ENCODE data around the gene LRP1. TPM values are rescaled to one million over a fixed set of nuclear protein-coding genes. Genes with fewer than 3 reads are reported as not detected.

LRP1 gene
- total RNA-seq, 2 experiments from 2014 or later, result 1.1 to 4.4 TPM

- no peaks in the 10 kb centered on the region for H4K20me1 ChIP-seq (ENCODE audit: insufficient read depth, low read length)
- no peaks in the 10 kb centered on the region for H3K79me2 ChIP-seq (ENCODE audit: insufficient read depth, low read depth, low read length)
- TF ChIP-seq CTCF (conservative IDR thresholded peaks at IDR 0.05; ENCODE audit: low read length), result no peak
- no peak for TF ChIP-seq EZH2phosphoT487 (IDR thresholded peaks at IDR 0.05; ENCODE audit: borderline replicate concordance, low read depth, low read length)
- no peaks in the 10 kb centered on the region for H3K9me2 ChIP-seq (ENCODE audit: insufficient read depth, low read length)
- intact Hi-C loops (cut with micrococcal nuclease; ENCODE audit: unreplicated experiment), result no loop called here
- H3K4me3 ChIP-seq (ENCODE audit: low read depth, low read length, poor library complexity, severe bottlenecking), result no peak overlapping the region
- no peak overlapping the region for H2AFZ ChIP-seq (ENCODE audit: low read length)
- no peak overlapping the region for H3K4me2 ChIP-seq (ENCODE audit: low read length)
- POLR2A ChIA-PET, result no interaction called here
- CTCF ChIA-PET (ENCODE audit: unreplicated experiment), result interaction anchor here (0.6 kb wide), 1 partner anchor 126 kb away, joined by 3 read pairs; no protein-coding TSS in a partner anchor
- no peak for DNase-seq (ENCODE audit: low spot score)
- H3K36me3 ChIP-seq (ENCODE audit: insufficient read depth, low read length), result no peaks in the 10 kb centered on the region
- H3K27ac ChIP-seq (ENCODE audit: low read depth, low read length, poor library complexity, severe bottlenecking), result no peak overlapping the region
- no peaks in the 10 kb centered on the region for H3K9me3 ChIP-seq (ENCODE audit: low read length)
- peaks cover 3% of the 10 kb centered on the region for H3K4me1 ChIP-seq (ENCODE audit: insufficient read depth, low read length, poor library complexity, severe bottlenecking)
- BruUV-seq (replicated peaks), result no TSS peak
Observed at GRCh38 chr12:57129321-57129842, 1.1 kb downstream of the LRP1 start.

GRCh38 chr12:57129889-57130288, 1.6 kb downstream of the LRP1 start:
- Histone ChIP-seq H3K36me3 (ENCODE audit: insufficient read depth, low read length) (no peaks in the 10 kb centered on the region), H2AFZ (ENCODE audit: low read length) (no peak overlapping the region), H3K4me3 (ENCODE audit: low read depth, low read length, poor library complexity, severe bottlenecking) (no peak overlapping the region), H3K27ac (ENCODE audit: low read depth, low read length, poor library complexity, severe bottlenecking) (no peak overlapping the region), H3K79me2 (ENCODE audit: insufficient read depth, low read depth, low read length) (no peaks in the 10 kb centered on the region), H3K4me1 (ENCODE audit: insufficient read depth, low read length, poor library complexity, severe bottlenecking) (peaks cover 3% of the 10 kb centered on the region), H3K9me3 (ENCODE audit: low read length) (no peaks in the 10 kb centered on the region), H3K9me2 (ENCODE audit: insufficient read depth, low read length) (no peaks in the 10 kb centered on the region), H4K20me1 (ENCODE audit: insufficient read depth, low read length) (no peaks in the 10 kb centered on the region), H3K4me2 (ENCODE audit: low read length) (no peak overlapping the region)
- intact Hi-C loops (cut with micrococcal nuclease; ENCODE audit: unreplicated experiment), result no loop called here
- no peak for TF ChIP-seq EZH2phosphoT487 (IDR thresholded peaks at IDR 0.05; ENCODE audit: borderline replicate concordance, low read depth, low read length)
- DNase-seq (ENCODE audit: low spot score), result no peak
- ChIA-PET POLR2A (no interaction called here), CTCF (ENCODE audit: unreplicated experiment) (no interaction called here)
- no TSS peak for BruUV-seq (replicated peaks)

GRCh38 chr12:57130941-57131340, 2.7 kb downstream of the LRP1 start:
- no peaks in the 10 kb centered on the region for H3K36me3 ChIP-seq (ENCODE audit: insufficient read depth, low read length)
- ChIA-PET CTCF (ENCODE audit: unreplicated experiment) (no interaction called here), POLR2A (interaction anchor here (0.7 kb wide), 2 partner anchors 12 to 82 kb away, joined by 3 read pairs; no protein-coding TSS in a partner anchor)
- H3K9me3 ChIP-seq (ENCODE audit: low read length), result no peaks in the 10 kb centered on the region
- no peak for TF ChIP-seq CTCF (conservative IDR thresholded peaks at IDR 0.05; ENCODE audit: low read length)
- no peak overlapping the region for H3K27ac ChIP-seq (ENCODE audit: low read depth, low read length, poor library complexity, severe bottlenecking)
- H3K9me2 ChIP-seq (ENCODE audit: insufficient read depth, low read length), result no peaks in the 10 kb centered on the region
- no peaks in the 10 kb centered on the region for H3K79me2 ChIP-seq (ENCODE audit: insufficient read depth, low read depth, low read length)
- no TSS peak for BruUV-seq (replicated peaks)
- peaks cover 3% of the 10 kb centered on the region for H3K4me1 ChIP-seq (ENCODE audit: insufficient read depth, low read length, poor library complexity, severe bottlenecking)
- H3K4me3 ChIP-seq (ENCODE audit: low read depth, low read length, poor library complexity, severe bottlenecking), result no peak overlapping the region
- H2AFZ ChIP-seq (ENCODE audit: low read length), result no peak overlapping the region
- no peak overlapping the region for H3K4me2 ChIP-seq (ENCODE audit: low read length)
- no peaks in the 10 kb centered on the region for H4K20me1 ChIP-seq (ENCODE audit: insufficient read depth, low read length)
- no peak for DNase-seq (ENCODE audit: low spot score)
- intact Hi-C loops (cut with micrococcal nuclease; ENCODE audit: unreplicated experiment), result no loop called here
